GM21786 (cell line): Measurements from ENCODE around the gene GGT6.

Source experiments
- ATAC-seq: cut with Tn5 transposase; IDR thresholded peaks from one replicate; pipeline ENCODE4 v1.9.1; 2021; ENCODE audit not compliant: unreplicated experiment

GGT6 gene

GRCh38 chr17:4509401-4509800 is 51.0 kb downstream of the GGT6 start:
- ATAC-seq, result no peak

DNA sequence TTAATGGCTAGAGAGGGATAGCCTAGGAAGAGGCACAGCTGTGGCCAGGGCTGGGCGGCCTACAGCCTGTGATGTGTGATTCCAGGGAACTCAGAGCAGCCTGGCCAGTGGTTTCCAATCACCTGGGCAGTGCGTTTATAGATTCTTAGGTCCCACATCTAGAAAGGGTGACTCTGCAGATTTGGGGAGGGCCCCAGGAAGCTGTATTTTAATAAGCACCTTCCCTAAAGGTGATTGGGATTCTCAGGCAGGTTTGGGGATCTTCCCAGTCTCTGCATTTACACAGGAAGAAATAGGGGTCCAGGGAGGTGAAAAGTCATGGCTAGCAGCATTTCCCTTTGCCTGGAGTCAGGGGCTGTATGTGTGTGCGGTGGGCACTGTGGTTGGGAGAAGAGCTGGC is 52.2 kb downstream of the GGT6 start:
- ATAC-seq, result no peak

- no peak for ATAC-seq
These were observed 52.8 kb downstream of the GGT6 start for GRCh38 chr17:4507361-4508111.
